ENCODE measurements around the gene MED23.

Gene MED23

DNA sequence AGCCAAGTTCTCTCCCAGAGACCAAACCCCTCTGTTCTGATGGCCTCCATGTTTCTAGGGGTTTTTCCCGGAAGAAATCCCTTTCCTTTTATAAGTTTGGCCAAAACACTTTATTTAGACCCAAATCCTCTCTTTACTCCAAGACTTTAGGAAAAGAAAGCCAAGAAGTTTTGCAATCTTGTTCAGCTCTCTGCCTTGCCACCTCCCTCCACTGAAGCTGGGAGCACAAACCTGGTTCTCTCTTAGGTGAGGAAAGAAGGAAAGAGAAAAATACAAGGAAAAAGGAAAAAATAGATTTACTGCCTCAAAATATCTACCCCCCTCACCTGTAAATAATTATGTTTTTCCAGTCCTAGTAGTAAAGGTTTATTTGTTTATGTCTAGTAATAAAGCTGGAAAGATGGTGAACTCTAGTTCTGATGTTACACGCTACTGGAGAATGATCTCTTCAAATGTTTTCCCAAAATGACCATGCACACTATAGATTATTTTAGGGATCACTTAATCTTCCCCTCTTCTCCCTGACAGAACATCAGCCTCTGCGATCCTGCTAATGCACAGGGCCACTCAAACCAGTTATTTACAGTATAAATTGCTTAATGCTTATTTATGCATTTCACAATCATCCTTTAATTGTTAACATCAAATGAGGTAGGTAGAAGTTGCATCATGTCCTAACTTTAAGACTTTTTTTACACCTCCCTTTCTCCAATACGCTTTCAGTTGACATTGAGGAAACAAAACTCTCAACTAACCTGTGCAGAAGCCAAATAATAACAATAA lies 65.9 kb downstream of the MED23 start:
- TF ChIP-seq, protein P1, sequence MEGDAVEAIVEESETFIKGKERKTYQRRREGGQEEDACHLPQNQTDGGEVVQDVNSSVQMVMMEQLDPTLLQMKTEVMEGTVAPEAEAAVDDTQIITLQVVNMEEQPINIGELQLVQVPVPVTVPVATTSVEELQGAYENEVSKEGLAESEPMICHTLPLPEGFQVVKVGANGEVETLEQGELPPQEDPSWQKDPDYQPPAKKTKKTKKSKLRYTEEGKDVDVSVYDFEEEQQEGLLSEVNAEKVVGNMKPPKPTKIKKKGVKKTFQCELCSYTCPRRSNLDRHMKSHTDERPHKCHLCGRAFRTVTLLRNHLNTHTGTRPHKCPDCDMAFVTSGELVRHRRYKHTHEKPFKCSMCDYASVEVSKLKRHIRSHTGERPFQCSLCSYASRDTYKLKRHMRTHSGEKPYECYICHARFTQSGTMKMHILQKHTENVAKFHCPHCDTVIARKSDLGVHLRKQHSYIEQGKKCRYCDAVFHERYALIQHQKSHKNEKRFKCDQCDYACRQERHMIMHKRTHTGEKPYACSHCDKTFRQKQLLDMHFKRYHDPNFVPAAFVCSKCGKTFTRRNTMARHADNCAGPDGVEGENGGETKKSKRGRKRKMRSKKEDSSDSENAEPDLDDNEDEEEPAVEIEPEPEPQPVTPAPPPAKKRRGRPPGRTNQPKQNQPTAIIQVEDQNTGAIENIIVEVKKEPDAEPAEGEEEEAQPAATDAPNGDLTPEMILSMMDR (conservative IDR thresholded peaks at IDR 0.05; ENCODE audit: low read depth, low read length): no peak
- no peak for DNase-seq (ENCODE audit: low read depth)
- H3K4me3 ChIP-seq (ENCODE audit: low read length): no peak overlapping the region

DNA sequence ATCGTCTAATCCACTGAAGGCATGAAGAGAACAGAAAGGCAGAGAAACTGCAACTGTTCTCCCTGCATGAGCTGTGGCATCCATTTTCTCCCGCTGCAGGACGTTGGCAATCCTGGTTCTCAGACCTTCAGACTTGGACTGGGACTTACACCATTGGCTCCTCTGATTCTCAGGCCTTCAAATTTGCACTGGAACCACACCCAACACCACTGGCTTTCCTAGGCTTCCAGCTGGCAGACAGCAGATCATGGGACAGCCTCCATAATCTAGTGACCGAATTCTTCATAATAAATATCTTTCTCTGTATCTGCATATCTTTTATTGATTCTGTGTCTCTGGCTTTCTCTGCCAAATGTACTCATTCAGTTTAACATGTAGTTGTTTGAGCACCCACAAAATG lies 69.1 kb downstream of the MED23 start:
- H3K4me3 ChIP-seq (ENCODE audit: low read length): no peak overlapping the region
- DNase-seq (ENCODE audit: low read depth): no peak
- TF ChIP-seq, protein P1 (conservative IDR thresholded peaks at IDR 0.05; ENCODE audit: low read depth, low read length): no peak

DNA sequence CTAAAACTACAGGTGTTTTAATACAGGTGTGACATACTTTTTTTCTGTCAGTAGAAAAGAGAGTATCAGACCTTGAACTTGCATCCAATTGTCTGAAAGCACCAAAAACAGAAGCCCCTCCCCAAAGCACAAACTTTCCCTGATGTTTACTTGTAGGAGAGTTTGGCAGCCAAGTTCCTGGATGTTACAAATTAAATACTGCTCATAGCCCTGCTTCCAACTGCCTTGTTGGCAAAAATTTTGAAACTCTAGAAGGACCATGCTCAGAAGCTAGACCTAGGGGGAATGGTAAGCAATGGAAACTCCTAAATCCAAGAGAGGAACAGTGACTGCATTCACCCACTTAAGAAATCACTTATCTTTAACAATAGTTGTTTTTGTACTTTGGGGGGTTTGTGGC lies 72.0 kb downstream of the MED23 start:
- no peak for DNase-seq (ENCODE audit: low read depth)
- TF ChIP-seq, protein P1 (conservative IDR thresholded peaks at IDR 0.05; ENCODE audit: low read depth, low read length): no peak
- no peak overlapping the region for H3K4me3 ChIP-seq (ENCODE audit: low read length)

DNA sequence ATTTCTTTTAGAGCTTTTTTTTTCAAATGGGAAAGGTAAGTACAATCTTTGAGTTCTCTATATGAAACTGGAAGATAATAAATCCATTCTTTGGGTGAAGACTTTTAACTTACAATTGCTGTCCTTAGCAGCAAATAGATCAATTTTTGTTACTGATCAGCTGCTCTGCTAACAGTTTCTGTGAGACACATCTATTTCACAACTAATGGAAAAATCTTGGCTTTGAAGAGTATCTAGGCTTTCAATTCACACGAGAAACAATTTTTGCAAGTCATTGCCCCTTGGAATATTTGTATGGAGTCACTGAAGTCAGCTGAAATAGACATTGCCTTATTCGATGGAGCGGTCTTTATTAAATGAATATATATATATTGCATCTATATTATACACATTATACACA lies 75.5 kb downstream of the MED23 start:
- no peak overlapping the region for H3K4me3 ChIP-seq (ENCODE audit: low read length)
- no peak for DNase-seq (ENCODE audit: low read depth)
- TF ChIP-seq, protein P1 (conservative IDR thresholded peaks at IDR 0.05; ENCODE audit: low read depth, low read length): no peak

DNA sequence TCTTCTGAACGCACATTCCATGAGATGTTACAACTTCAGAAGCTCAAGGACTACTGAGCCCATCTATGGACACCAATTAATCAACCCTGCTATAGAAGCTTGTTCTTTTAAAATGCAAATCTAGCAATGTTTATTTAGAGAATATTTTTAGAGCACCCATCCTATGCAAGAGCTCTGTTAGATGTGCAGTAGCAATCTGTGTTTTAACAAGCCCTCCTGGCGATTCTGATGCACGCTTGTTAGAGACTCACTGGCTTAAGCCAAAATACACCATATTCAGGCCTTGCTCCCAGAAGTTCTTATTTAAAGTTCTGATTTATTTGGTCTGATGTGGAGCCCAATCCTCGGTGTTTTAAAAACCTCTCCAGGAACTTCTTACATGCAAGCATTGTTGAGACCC lies 76.1 kb downstream of the MED23 start:
- TF ChIP-seq, protein P1 (conservative IDR thresholded peaks at IDR 0.05; ENCODE audit: low read depth, low read length): no peak
- no peak overlapping the region for H3K4me3 ChIP-seq (ENCODE audit: low read length)
- no peak for DNase-seq (ENCODE audit: low read depth)

DNA sequence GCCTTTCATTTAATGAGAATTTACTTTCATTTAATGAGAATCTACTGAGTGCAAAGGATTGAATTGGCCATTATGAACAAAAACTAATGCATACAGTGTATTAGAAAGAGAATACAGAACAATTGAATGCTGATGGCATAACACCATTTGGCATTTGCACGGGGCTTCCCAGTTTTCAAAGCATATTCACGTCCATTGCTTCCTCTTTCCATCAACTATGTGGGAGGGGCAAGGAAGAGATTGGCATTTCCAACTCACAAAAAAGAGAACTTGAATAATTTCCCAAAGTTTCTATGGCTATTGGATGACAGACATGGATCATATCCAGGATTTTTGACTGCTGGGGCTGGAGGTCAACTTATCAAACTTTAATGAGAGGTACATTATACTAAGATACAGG lies 78.2 kb downstream of the MED23 start:
- no peak for DNase-seq (ENCODE audit: low read depth)
- TF ChIP-seq, protein P1 (conservative IDR thresholded peaks at IDR 0.05; ENCODE audit: low read depth, low read length): no peak

DNA sequence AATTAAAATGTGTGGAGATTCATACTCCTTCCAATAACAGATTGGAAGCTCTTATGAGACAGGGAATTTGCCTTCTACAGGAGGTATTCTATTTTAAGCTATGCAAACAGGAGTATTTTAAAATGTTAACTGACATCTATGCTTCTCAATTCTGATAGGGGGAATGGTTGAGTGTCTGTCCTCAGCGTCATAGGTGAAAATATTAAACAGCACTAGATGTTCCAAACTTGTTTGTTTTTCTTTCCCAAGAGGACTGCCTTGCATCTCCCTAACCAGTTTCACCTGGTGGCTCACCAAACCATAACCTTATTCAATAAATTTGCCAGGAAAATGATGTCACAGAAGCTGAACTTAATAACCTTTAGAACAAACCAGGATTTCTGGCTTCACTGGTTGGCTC lies 79.6 kb downstream of the MED23 start:
- H3K4me3 ChIP-seq (ENCODE audit: low read length): no peak overlapping the region
- TF ChIP-seq, protein P1 (conservative IDR thresholded peaks at IDR 0.05; ENCODE audit: low read depth, low read length): no peak
- no peak for DNase-seq (ENCODE audit: low read depth)

More for the DNA sequence above, 78.2 kb downstream of the MED23 start:
- H3K4me3 ChIP-seq (ENCODE audit: low read length): no peak overlapping the region
